Esophagus mucosa (tissue), 1 donor: ENCODE measurements around the gene TNC. TPM values are rescaled to one million over a fixed set of nuclear protein-coding genes. Genes with fewer than 3 reads are reported as not detected.
A peak's percentile ranks its signal among the peaks of the same experiment; 100 is the strongest.

Source experiments
- ATAC-seq: fragments of 200-7000 bp; cut with Tn5 transposase; one replicate; pipeline ENCODE4 v1.9.1; 2020
- total RNA-seq: library from RNA; stranded (reverse); gene quantifications from one replicate; pipeline ENCODE4 v1.2.4, GENCODE V29; 2023
- donor health status: DM: yes; HTN: yes; CAD: no.

Gene TNC
- total RNA-seq, 1 donor from 2014 or later: 56.6 TPM

DNA sequence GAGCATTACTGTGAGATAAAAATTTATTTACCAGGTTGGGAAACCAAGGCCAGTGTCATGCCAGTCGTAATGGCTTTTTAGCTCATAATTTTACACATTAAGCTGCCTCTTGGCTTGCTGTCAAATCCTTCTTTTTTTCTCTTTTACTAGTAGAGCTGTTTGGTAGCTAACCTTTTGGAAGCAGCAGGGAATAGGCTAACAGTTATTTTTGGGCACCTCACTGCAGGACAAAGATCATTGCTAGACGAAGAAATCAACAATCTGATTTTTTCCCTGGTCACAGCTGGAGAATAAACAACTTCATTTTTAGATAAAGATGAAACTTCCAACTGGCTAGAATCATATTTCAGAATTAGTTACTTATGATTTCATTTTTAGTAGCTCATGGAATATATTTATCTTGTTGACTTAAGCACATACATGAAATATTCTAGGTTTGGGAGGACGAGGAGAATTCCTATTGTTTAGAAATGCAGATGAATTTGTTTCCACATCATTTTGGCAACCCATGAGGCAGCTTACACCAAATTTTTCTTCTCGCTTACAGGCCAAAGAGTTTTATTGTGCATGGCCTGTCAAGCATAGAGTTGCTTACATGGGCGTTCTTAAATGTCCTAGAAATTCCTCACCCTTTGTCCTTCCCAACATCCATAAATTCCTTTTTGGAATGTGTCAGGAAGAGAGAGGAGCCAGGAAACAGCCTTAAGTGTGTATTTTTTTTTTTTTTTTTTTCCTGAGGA is 19.6 kb downstream of the TNC start:
- ATAC-seq: no peak

DNA sequence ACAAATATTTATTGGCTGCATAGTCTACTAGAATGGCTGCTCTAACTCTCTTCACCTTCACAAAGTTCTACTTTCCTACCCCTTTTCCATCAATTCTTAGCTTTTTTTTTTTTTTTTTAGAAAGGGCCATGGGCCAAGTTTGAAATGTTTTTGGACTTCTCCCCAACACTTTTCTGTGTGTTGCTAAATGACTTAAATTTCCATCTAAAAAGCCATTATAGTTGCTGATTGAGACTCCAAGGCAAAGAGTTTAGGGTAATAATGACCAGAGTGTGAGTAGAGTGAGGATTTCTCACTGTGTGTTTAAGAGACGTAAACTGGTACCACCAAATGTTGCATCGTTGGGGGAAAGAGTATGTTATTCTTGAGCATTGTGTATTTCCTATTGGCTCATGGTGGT is 24.4 kb downstream of the TNC start:
- no peak for ATAC-seq

DNA sequence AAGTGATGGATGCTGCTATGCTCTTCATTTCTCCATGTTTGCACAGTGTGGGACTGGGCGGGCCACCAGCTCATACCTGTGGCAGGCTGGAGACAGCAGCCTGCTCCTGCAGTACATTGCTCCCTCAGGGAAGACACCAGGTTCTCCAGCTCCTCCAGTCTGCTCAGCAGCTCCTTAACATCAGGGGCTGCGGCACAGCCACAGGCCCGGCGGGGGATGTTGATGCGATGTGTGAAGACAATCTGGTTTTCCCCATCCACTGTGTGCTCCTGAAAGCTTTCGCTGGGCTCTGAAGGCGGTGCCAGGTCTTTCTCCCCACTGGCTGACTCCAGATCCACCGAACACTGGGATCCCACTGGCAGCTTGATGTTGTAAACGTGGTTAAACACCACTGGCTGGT is 27.5 kb downstream of the TNC start:
- no peak for ATAC-seq

DNA sequence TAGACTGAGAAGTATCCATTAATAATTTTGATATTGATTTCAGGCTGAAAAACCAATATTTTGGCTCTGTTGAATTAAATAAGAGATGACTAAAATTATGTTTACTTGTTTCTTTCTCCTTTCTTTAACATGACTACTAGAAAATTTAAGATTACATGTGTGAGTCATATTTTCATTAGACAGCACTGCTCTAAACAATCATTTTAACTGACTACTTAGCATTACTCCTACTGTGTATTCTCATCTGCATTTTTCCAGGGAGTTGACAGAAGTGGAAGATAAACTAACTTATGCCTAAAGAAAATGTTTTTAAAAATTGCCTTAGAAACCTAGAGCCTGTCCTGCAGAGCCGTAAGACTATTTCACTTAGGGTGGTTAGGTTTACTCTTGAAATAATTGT is 29.1 kb downstream of the TNC start:
- no peak for ATAC-seq

DNA sequence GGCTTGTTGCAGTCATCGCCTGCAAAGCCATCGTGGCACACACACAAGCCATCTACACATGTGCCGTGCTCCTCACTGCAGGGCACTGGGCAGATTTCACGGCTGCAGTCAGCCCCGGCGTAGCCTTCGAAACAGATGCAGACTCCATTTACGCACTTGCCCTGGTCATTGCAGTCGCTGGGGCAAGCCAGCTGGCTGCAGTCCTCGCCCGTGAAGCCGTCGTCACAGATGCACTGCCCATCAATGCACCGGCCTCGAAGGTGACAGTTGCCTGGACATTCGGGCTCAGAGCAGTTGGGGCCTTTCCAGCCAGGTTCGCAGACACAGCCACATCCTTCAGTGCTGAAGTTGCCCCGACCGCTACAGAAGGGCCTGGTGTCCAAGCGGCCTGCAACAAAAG is 31.1 kb downstream of the TNC start:
- no peak for ATAC-seq

DNA sequence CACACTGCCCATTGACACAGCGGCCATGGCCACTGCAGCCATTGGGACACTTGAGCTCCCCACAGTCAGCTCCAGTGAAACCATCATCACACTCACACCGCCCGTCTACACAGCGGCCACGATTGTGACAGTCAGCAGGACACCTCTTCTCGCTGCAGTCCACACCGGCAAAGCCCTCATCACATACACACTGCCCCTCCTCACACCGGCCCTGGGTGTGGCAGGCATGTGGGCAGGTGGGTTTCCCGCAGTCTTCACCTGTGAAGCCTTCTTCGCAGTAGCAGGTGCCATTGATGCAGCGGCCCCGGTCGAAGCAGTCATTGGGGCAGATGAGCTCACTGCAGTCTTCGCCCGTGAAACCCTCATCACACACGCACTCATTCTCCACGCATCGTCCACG is 31.5 kb downstream of the TNC start:
- no peak for ATAC-seq

DNA sequence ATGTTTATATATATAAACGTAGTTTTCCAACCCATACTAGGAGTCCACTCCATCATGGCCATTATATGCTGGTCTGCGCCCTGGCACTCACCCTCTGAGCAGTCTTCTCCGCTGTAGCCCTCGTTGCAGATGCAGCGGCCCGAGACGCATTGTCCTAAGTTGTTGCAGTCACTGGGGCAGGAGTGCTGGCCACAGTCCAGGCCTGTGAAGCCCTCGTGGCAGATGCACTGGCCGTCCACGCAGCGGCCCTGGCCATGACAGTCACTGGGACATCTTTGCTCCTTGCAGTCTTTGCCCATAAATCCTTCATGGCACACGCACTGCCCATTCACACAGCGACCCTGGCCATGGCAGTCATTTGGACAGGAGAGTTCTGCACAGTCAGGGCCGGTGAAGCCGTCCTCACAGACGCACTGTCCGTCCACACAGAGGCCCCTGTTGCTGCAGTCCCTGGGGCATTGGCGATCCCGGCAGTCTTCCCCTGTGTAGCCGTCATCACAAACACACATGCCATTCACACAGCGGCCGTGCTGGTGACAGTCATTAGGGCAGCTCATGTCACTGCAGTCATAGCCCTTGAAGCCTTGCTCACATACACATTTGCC is 32.1 kb downstream of the TNC start:
- no peak for ATAC-seq

DNA sequence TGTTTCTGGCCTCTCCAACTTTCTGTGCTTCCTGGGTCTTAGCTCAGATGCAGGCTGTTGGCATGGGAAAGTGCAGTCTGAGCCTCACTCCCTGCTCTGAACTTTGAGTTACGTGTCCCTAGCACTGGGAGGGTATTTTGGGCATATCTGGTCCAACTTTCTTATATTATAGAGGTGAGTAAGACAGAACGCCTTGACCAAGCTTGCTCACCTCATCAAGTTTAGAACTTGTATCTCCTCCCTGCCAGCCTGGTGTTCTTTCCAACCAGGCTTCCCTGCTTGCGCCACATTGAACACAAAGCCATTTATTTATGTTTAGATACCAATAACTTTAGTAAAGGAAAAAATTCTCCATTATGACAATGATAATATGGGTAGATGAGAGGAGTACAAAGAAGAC is 33.2 kb downstream of the TNC start:
- ATAC-seq: peak; percentile 59

DNA sequence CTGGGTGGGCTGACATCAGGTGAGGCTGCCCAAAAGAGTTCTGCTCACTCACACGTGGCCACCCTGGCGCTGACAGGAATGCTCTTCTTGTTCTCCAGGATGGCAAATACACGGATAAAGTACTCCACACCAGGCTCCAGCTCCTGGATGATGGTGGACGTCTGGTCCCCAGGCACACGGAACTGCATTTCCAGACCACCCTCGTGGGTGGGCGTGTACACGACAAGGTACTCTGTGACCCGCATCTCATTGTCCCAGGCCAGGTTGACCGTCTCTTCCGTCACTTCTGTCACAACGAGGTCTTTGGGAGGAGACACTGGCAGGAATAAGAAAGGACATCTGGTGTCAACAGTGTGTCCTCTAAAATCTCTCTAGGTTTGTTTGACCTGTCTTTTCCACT is 33.8 kb downstream of the TNC start:
- no peak for ATAC-seq

DNA sequence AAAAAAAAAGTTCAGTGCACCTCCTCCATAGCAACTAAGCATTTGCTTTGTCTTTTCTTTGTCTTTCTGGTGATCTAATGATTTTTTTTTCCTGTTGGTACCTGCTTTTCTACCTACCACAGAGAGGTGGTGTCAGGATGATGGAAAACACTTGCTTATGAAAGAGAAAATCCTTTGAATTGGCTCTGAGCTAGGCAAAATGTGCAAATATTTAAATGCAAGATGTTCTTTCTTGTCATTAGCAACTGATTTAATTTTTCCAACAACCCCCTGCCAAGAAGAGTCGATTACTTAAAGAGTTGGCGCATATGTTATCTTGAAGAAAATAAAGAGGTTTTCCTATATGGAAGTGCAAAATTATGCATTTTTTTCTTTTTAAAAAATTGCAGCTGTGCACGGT is 37.7 kb downstream of the TNC start:
- ATAC-seq: peak; percentile 28

DNA sequence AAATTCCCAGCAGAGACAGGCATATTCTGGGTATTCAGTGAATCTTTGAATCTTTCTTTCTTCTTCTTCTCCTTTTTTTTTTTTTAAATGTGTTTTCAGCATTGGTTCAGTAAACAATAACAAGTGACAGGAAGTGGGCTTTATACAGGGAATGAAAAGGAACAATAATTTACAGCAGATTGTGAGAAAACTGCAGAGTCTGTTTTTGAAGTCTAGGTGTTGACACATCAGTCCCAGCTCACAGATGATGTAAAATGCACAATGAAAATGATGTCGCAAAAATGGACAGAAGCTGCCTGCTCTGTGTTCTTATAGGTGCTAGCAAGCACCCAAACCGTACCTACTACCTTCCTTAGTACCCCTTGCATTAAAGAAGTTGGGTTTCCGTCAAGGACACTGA is 38.8 kb downstream of the TNC start:
- no peak for ATAC-seq

DNA sequence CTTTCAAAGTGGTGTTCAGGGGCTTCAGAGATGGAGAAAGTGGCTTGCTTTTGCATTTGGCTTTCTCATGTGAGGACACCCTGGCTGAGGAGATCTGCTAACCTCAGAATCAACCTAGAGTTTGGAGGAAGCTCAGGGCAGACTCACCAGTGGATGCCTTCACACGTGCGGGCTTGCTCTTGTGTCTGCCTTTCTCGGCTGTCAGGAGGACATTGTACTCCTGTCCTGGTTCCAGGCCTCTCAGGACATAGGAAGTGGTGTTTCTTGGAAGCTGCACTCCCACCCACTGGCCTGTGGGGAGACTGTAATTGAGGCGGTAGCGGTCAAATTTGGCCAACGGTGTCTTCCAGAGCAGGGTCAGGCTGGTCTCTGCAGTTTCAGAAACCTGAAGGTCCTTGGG is 44.5 kb downstream of the TNC start:
- peak; percentile 22 for ATAC-seq

DNA sequence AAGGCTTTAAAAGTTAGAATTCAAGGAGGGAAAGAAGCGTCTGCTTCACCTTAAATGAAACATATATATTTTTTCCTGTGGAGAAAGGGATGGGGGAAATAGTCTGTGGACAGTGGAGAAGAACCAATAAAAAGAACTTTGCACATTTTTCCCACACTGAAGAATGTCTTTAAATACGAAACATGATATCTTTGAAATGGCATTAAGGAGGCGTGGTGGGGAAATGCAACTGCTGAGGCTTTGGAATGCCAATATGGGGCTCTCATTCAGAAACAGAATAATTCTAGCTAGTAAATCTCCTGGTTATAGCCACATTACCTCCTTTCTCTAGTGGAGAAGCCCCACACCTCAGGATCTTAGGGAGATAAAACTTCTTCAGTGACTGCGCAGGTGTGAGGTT is 46.8 kb downstream of the TNC start:
- no peak for ATAC-seq

DNA sequence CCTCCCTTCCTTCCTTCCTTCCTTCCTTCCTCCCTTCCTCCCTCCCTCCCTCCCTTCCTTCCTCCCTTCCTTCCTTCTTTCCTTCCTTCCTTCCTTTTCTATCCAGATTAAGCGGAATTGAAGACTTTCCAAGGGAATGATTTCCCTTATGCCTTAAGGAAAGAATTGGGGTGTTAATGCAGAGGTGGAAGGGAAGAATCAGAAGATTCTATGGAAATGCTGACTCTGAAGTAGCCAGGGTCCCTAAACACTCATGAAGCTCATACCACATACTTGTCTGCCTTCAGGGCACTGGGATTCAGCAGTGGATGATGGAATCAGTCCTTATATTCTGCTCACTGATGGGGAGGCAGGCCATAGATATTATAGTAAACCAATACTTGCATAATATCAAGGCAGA is 48.2 kb downstream of the TNC start:
- ATAC-seq: no peak

DNA sequence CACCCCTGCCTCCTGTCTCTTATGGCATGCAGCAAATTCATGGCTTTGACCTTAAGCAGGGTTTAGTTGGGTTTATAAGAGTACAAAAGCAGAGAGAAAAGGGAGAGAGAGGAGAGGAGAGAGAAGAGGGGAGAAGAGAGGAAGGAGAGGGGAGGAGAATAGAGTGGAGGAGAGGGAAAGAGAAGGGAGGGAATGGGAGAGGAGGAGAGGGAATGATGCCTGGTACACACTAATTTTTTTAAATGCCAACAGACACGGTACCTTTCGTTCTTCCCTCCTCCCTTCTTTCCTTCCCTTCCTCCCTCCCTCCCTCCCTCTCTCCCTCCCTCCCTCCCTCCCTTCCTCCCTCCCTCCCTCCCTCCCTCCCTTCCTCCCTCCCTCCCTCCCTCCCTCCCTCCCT is 48.7 kb downstream of the TNC start:
- no peak for ATAC-seq

DNA sequence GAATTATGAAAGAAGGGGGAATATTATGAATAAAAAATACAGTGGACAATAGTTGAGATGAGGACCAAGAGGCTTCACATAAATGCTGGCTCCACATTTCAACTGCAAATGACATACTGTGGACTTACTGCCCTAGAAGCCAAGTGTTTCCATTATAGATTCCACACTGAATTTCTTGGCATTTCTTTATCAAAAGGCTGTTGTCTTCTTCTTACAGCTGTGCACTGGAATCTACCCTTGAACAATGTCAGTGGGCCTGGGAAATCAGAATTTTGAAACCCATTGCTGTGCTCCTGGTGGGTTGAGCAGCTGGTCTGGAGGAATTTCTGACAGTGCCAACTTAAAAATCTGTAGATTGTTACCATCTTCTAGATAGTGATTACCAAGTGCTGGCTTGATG is 49.9 kb downstream of the TNC start:
- no peak for ATAC-seq

DNA sequence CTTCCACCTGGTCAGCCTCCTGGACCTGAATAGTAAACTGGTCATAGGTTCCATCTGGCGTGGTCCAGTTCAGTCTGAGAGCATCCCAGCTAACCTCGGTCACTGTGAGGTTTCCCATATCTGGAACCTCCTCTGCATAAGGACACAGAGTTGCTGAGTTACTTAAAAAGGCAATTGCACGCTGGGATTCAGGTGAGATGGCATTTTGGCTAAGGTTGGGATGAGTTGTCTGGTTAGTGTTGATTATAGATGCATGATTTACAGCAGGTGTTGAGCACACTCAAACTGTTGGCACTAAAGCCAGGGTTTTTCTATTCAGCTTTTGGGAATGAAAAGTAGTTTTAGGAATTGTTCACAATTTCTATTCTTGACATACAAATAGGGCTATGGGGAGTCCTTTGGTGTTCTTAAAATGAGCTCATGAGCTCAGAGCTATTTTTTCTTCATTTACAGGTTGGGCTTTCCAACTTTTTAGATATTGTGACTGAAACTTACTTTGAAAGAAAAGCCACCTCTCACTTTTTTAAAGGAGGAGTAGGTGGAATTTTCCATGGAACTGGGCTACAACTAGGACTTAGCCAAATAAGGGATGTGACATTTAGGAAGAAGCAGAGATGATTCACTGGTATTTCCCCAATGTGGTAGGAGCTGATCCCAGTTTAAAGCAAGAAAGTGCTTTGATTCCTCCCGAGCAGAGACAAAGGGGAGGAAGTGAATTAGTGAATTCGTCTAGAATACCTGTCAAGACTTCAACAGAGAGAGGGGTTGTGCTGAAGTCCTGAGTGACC is 54.7 kb downstream of the TNC start:
- ATAC-seq: peak; percentile 38

DNA sequence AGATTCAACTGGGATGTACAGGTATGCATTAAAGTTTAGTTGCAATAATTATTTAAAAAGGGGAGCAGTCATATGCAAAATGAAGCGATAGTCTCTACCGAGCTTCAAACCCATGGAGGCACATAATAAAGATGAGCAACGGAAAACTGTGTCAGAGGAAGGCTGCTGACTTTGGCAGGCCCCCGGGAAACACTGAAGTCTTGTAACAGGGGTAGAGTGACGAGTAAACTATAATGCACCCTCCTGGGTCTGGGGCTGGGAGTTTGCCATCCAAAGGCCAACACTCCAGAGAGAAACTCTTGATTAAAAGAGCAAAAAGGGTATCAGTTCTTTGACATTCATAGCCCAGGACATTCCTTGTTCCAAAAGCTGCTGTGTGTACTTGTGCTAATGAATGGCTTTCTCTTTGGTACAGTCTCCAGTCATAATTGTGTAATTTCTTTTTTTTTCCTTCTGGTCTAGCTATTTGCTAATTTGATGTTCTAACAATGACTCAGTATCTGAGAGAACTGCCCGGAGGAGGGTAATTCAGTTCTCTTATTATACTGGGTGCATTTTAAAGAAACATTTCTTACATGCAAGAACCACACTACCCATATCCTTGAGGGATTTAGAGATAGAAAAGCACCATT is 59.2 kb downstream of the TNC start:
- peak; percentile 86 for ATAC-seq

DNA sequence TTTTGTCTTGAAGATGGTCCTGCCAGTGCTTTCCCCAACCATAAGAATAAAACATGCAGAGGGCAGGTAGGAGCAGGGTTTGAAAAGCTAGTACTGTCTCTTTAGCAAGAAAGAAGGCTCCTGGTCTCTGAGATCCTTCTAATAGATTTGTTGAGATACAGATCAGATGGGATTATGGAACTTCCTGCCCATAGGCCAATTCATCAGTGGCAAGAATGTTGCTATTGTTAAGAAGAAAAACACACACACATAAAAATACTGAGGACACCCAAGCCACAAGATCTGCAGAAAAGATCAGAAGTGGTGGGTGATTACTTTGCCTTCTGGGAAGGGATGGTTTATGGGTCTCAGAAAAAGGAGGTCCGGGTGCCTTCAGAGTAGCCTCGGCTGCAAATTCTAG is 59.8 kb downstream of the TNC start:
- ATAC-seq: no peak

DNA sequence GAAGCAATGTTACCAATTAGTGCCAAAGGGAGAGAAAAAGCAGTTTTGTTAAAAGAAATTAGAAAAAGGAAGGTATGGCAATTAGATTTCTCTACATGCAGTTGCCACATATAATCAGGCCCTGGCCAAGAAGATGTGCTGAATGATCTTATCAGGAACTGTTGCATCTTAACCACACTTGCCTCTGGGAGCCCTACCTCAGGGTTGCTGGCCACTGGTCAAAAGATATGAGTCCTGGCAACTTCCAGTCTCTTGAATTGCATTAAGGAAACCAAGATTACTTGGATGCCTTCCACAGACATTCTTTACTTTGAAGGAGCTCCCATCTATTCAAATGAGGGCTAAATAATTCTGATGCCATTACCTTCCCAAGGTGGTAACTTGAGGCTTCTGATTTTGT is 60.4 kb downstream of the TNC start:
- no peak for ATAC-seq

DNA sequence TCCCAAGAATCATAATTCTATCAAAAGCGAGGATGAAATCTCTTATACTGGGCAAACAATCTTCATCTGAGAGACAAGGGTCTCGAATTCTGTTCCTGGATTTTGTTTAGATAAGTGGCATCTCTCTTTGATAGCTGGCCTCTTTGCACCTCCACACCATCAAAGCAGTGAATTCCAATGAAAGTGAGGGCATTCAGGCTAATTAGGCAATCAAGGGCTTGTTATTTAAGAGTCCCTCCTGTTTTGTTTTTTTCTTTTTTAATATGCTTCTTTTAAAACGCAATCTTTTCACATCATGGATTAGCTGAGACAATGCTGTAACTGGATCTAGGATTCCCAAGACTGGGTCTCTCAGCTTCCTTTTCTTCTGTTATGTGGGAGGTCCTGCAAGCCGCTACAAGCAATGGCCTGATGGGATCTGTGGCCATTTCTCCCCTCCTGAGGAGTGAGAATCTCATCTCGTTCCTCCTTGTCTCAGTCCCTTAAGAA is 67.9 kb downstream of the TNC start:
- ATAC-seq: no peak

DNA sequence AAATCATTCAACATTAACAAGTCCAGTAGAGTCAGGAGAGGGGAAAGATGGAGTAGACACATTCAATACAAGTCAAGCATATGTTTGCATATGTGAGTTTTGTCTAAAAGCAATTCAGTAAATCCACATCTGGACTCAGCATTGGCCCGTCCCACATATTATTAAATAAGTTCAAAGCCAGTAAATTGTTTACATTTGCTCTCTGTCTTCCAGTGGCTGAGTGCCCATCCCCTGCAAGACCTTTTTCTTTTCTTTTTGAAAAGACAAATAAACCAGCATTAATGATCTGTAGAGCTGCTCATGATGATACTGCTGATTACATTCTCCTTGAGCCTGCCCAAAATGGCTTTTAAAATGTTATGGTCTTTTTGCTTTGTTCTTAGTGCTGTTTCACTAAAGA is 71.1 kb downstream of the TNC start:
- ATAC-seq: no peak

DNA sequence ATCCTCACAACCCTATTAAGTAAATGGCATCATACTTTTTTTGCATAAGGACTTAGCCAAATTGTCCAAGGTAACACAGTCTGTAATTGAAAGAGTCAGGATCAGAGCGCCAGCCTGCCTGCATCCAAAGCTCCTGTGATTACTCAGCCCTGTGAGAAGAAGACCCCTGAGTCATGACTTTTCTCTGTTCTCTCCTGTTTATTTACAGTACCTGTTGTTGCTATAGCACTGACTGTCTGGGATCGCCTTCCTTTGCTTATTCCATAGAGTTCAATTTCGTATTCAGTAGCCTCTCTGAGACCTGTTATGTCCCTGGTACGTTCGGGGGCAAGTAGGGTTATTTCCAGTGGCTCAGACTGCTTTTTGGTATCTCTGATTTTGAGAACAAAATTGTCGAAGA is 71.8 kb downstream of the TNC start:
- ATAC-seq: no peak
